Measurements from ENCODE around the gene ITGB1. TPM values are rescaled to one million over a fixed set of nuclear protein-coding genes. Genes with fewer than 3 reads are reported as not detected.

Gene ITGB1
- total and polyA plus RNA-seq, 12 donors, result 169 to 828 (median 595) TPM

DNA sequence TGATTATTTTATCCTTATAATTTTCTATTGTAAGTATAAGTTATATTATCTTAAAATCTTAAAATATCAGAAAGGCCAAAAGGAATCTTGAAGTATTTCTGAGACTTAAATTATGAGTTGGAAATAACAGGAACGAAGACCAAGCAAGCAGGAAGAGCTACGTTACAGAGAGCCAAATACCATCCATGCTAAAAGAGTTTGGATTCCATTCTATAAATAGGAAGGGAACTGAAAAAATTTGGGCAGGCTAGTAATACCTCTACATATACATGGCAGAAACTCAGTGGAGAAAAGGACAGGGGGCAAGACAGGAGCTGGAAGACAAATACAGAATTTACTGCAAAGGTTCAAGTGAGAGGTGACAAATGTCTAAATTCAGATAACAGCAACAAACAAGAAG, 16.7 kb downstream of the ITGB1 start:
- ATAC-seq (peak in 5 of 8 donors; percentile 32 to 67 (median 57)), DNase-seq (no peak)
- Histone ChIP-seq H3K36me3 (no peaks in the 10 kb centered on the region), H3K27ac (peak overlapping the region; percentile 5 to 86 (median 60)), H3K27me3 (no peaks in the 10 kb centered on the region), H3K4me3 (no peak overlapping the region), H3K9me3 (no peaks in the 10 kb centered on the region), H3K4me1 (peaks cover 30 to 97% (median 90%) of the 10 kb centered on the region in 9 donors)
- intact Hi-C loops (cut with DNase I), result loop anchor here in 1 of 10 donors (5.0 kb wide), 1 partner anchor 44 kb away; no protein-coding TSS in a partner anchor
- 0 to 4% methylated on average over 2 of the region's 2 CpGs for WGBS, 2 donors
- TF ChIP-seq, protein P1, sequence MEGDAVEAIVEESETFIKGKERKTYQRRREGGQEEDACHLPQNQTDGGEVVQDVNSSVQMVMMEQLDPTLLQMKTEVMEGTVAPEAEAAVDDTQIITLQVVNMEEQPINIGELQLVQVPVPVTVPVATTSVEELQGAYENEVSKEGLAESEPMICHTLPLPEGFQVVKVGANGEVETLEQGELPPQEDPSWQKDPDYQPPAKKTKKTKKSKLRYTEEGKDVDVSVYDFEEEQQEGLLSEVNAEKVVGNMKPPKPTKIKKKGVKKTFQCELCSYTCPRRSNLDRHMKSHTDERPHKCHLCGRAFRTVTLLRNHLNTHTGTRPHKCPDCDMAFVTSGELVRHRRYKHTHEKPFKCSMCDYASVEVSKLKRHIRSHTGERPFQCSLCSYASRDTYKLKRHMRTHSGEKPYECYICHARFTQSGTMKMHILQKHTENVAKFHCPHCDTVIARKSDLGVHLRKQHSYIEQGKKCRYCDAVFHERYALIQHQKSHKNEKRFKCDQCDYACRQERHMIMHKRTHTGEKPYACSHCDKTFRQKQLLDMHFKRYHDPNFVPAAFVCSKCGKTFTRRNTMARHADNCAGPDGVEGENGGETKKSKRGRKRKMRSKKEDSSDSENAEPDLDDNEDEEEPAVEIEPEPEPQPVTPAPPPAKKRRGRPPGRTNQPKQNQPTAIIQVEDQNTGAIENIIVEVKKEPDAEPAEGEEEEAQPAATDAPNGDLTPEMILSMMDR (IDR thresholded peaks at IDR 0.05), result no peak

DNA sequence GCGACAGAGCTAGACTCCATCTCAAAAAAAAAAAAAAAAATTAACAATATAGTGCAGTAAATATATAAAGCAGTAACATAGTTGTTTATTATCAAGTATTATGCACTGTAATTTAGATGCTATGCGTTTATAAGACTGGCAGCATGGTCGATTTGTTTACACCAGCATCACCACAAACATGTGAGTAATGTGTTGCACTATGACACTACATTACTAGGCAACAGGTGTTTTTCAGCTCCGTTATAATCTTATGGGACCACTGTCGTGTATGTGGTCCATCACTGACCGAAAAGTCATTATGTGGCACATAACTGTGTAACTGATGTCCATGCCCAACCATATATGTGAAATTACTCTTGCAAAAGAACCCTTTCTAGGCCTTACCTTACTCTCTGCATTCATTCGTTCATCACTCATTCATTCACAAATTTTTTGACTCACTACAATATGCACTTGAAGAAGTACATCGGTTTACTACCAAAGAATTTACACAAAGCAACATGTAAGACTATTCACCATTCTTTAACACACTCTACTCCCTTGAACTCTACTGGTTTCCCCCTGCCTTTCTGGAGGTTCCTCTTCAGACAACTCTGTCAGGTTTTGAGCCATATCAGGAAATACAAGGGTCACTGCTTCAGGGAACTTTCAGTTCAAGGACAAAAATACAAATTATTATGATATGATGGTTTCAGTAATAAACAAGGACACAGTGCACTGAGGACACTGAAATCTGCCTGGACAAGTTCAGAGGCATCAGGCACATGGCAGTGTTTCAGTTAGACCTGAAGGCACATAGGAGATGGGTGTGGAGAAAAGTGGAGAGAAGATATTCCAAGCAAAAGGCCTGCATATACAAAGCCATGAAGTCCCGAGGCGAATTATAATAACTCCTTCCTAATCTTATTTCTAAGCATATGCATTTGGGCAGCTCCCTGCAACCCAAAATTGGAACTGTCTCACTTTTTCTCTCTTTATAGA, 17.4 kb downstream of the ITGB1 start:
- Histone ChIP-seq H3K4me3 (no peak overlapping the region), H3K9me3 (no peaks in the 10 kb centered on the region), H3K27ac (peak overlapping the region; percentile 5 to 86 (median 60)), H3K27me3 (no peaks in the 10 kb centered on the region), H3K36me3 (peaks cover 0 to 7% (median 0%) of the 10 kb centered on the region in 9 donors), H3K4me1 (peaks cover 30 to 97% (median 92%) of the 10 kb centered on the region in 9 donors)
- TF ChIP-seq, protein P1 (IDR thresholded peaks at IDR 0.05), result no peak
- peak in 1 of 8 donors; percentile 54 for ATAC-seq
- intact Hi-C loops (cut with DNase I), result loop anchor here in 1 of 10 donors (5.0 kb wide), 1 partner anchor 43 kb away; no protein-coding TSS in a partner anchor
- DNase-seq, result no peak
- WGBS, 2 donors, result 70 to 77% methylated on average over 10 of the region's 10 CpGs

DNA sequence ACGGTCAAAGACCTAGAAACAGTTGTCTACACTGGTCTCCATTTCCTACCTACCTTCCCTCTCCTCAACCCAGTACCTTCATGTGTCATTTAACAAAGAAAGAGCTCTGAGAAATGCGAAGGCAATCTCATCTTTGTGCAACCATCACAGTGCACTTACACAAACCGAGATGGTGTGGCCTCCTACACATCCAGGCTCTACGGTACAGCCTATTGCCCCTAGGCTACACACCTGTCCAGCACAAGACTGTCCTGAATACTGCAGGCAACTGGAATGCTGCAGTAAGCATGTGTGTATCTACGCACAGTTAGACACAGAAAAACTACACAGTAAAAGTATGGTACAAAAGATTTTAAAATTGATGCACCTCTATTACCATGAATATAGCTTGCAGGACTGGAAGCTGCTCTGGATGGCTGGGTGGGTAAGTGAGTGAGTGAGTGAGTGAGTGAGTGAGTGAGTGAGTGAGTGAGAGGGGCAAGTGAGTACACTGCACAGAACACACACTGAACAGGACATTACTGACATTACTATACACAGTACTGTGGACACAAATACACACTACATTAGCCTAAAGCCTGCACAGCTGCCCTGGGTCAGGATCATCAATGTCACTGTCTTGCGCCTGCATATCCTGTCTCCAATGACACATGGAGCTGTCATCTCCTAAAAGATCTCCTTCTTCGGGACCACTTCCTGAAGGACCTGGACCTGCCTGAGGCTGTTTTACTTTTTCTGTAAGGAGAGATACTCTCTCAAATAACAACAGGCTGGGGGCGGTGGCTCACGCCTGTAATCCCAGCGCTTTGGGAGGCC, 18.5 kb downstream of the ITGB1 start:
- 79 to 81% methylated on average over 10 of the region's 10 CpGs for WGBS, 2 donors
- TF ChIP-seq, protein P1 (IDR thresholded peaks at IDR 0.05), result no peak
- intact Hi-C loops (cut with DNase I), result loop anchor here in 4 of 10 donors (2.0 to 5.0 kb wide), 3 partner anchors 19 to 68 kb away; partner anchors contain the start of gene ITGB1 (in 1 of the 4)
- ATAC-seq (peak in 3 of 8 donors; percentile 3 to 46 (median 5)), DNase-seq (no peak)
- Histone ChIP-seq H3K27ac (peak overlapping the region; percentile 11 to 86 (median 69)), H3K27me3 (no peaks in the 10 kb centered on the region), H3K4me1 (peaks cover 30 to 98% (median 86%) of the 10 kb centered on the region in 9 donors), H3K9me3 (no peaks in the 10 kb centered on the region), H3K4me3 (peak overlapping the region in 3 of 10 donors; percentile 29 to 31 (median 30)), H3K36me3 (peaks cover 0 to 18% (median 2%) of the 10 kb centered on the region in 9 donors)
